Measurements from ENCODE around the gene DCAF11. TPM values are rescaled to one million over a fixed set of nuclear protein-coding genes. Genes with fewer than 3 reads are reported as not detected.

DCAF11 gene
- total and polyA plus RNA-seq, 7 donors = 34.7 to 73.5 (median 66.4) TPM

DNA sequence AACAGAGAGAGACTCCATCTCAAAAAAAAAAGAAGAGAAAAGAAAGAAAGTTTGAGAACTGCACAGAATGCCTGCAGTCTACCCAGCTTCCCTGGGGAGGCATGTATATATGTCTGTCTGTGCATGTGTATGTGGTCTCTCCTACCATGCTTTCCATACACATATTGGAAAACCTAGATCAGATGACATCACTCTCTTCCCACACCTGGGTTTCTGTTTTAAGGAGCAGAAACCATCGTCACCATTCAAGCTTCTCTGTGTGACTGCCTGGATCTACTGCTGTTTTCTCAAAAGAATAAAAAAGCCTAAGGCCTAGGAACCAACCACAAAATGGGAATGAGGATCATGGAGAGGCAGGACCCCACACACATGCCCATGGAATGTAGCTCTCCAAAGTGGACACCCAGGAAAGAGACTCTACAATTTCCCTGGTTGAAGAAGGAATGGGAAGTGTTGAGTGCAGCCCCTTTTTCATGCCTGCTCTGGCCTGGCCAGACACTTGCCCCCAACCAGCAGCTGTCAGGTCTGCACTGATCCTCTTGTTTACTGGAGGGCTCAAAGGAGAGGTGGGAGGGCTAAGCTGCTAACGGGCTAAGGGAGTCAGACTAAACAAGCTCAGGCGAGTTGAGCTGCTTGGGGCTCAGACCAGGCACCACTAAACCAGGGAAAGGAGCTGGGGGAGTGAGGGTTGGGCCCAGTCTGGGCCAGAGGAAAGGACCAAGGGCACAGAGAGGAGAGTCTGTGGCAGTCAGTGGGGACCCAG, 28.2 kb upstream of the DCAF11 start:
- Histone ChIP-seq H3K9me3 (no peaks in the 10 kb centered on the region), H3K4me1 (peaks cover 2% of the 10 kb centered on the region), H3K27ac (no peak overlapping the region), H3K36me3 (ENCODE audit: insufficient read depth in 1 of 2, low read depth in 1 of 2) (no peaks in the 10 kb centered on the region), H3K4me3 (no peak overlapping the region), H3K27me3 (ENCODE audit: insufficient read depth in 3 of 3, low read length in 2 of 3) (no peaks in the 10 kb centered on the region)
- TF ChIP-seq, protein P1, sequence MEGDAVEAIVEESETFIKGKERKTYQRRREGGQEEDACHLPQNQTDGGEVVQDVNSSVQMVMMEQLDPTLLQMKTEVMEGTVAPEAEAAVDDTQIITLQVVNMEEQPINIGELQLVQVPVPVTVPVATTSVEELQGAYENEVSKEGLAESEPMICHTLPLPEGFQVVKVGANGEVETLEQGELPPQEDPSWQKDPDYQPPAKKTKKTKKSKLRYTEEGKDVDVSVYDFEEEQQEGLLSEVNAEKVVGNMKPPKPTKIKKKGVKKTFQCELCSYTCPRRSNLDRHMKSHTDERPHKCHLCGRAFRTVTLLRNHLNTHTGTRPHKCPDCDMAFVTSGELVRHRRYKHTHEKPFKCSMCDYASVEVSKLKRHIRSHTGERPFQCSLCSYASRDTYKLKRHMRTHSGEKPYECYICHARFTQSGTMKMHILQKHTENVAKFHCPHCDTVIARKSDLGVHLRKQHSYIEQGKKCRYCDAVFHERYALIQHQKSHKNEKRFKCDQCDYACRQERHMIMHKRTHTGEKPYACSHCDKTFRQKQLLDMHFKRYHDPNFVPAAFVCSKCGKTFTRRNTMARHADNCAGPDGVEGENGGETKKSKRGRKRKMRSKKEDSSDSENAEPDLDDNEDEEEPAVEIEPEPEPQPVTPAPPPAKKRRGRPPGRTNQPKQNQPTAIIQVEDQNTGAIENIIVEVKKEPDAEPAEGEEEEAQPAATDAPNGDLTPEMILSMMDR (IDR thresholded peaks at IDR 0.05) = no peak
- ATAC-seq (no peak), DNase-seq (no peak)
- 74 to 90% (median 82%) methylated on average over 3 of the region's 3 CpGs for WGBS, 3 donors
- intact Hi-C loops (cut with DNase I) = no loop called here

DNA sequence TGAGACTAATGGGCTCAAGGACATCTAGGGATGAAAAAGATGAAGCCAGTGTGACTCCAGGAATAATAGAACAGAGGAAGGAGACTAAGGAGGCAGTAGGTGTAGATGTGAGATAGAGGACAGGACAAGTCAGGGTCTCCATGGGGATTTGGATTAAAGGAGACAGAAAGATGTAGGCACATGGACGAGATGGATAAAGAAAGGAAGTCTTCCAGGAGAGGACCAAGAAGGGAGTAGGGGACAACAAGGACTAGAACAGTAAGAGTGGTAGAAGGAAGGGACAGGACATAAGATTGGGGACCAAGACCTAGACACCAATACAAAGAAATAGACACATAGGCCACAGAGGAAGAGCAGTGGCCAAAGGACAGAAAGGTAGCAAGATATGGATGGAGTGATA, 27.6 kb upstream of the DCAF11 start:
- 84 to 87% (median 85%) methylated on average over 1 of the region's 1 CpG for WGBS, 3 donors
- TF ChIP-seq, protein P1 (IDR thresholded peaks at IDR 0.05) = no peak
- ATAC-seq (no peak), DNase-seq (no peak)
- intact Hi-C loops (cut with DNase I) = no loop called here
- H3K27ac ChIP-seq = no peak overlapping the region
- no peaks in the 10 kb centered on the region for H3K4me1 ChIP-seq
- no peak overlapping the region for H3K4me3 ChIP-seq
- no peaks in the 10 kb centered on the region for H3K36me3 ChIP-seq (ENCODE audit: insufficient read depth in 1 of 2, low read depth in 1 of 2)
- H3K27me3 ChIP-seq (ENCODE audit: insufficient read depth in 3 of 3, low read length in 2 of 3) = no peaks in the 10 kb centered on the region
- H3K9me3 ChIP-seq = no peaks in the 10 kb centered on the region

DNA sequence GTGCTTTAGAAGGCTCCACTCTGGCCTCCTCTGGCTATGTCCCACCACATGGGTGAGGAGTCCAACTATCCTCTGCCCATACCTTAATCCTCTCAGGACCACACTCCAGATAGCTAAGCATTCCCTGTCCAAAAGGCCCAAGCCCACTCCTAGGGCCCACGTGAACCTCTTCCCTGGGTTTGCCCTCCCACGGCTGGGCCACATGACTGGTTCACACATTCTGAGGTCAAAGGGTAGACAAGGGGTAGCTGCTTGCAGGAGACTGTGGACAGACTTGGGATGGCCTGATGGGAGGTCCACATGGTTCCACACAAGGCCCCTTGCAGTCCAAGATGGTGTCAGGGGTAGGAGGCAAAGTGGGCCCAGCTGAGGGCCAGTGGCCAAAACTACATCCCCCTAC, 26.5 kb upstream of the DCAF11 start:
- TF ChIP-seq, protein P1 (IDR thresholded peaks at IDR 0.05) = no peak
- Histone ChIP-seq H3K4me3 (no peak overlapping the region), H3K9me3 (no peaks in the 10 kb centered on the region), H3K4me1 (no peaks in the 10 kb centered on the region), H3K27me3 (ENCODE audit: insufficient read depth in 3 of 3, low read length in 2 of 3) (no peaks in the 10 kb centered on the region), H3K27ac (no peak overlapping the region), H3K36me3 (ENCODE audit: insufficient read depth in 1 of 2, low read depth in 1 of 2) (no peaks in the 10 kb centered on the region)
- DNase-seq (no peak), ATAC-seq (no peak)
- intact Hi-C loops (cut with DNase I) = no loop called here
- 84 to 90% (median 88%) methylated on average over 2 of the region's 2 CpGs for WGBS, 3 donors

DNA sequence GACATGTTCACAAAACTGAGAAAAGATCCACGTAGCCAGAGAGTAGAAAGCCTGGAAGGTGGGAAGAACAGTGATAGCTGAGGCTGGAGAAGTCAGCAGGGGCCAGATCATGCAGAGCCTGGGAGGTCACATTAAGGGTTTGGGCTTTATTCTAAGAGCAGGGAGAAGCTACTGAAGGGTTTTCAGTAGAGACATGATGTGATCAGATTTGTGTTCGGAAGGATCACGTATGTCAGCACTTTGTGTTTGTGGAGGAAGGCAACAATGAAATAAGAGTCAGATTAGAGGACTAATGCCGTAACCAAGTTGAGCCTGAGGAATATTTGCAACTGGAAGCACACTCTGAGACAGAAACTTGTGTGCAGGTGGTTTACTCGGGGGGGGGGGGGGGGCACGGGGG, 24.7 kb upstream of the DCAF11 start:
- H3K4me1 ChIP-seq = peaks cover 3% of the 10 kb centered on the region
- no peaks in the 10 kb centered on the region for H3K9me3 ChIP-seq
- WGBS, 3 donors = 88 to 92% (median 92%) methylated on average over 4 to 6 of the region's 6 CpGs
- DNase-seq = no peak
- intact Hi-C loops (cut with DNase I) = loop anchor here (1.0 to 10.0 kb wide), 5 partner anchors 31 to 115 kb away; no protein-coding TSS in a partner anchor
- H3K27ac ChIP-seq = no peak overlapping the region
- no peak for ATAC-seq
- TF ChIP-seq, protein P1 (IDR thresholded peaks at IDR 0.05) = no peak
- H3K36me3 ChIP-seq (ENCODE audit: insufficient read depth in 1 of 2, low read depth in 1 of 2) = no peaks in the 10 kb centered on the region
- no peaks in the 10 kb centered on the region for H3K27me3 ChIP-seq (ENCODE audit: insufficient read depth in 3 of 3, low read length in 2 of 3)
- no peak overlapping the region for H3K4me3 ChIP-seq

DNA sequence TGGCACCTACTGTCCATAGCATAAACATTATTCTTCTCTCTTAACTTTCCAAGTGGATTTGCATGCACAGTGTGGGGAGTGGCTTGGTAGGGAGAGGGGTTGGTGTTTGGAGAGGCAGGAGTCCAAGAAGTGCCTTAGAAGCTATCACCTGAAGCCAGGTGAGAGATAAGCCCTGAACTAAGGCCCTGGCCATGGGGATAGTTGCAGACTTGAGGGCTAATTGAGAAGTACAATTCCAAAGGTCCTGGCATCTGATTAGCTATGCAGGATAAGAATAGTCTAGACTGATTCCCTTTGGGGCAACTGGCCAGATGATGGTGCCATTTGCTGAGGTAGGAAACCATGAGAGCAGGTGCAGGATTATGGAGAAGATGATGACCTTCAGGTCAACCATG, 22.5 kb upstream of the DCAF11 start:
- ATAC-seq = no peak
- Histone ChIP-seq H3K4me1 (peaks cover 6% of the 10 kb centered on the region), H3K36me3 (ENCODE audit: insufficient read depth in 1 of 2, low read depth in 1 of 2) (no peaks in the 10 kb centered on the region), H3K27ac (no peak overlapping the region), H3K27me3 (ENCODE audit: insufficient read depth in 3 of 3, low read length in 2 of 3) (no peaks in the 10 kb centered on the region), H3K4me3 (no peak overlapping the region), H3K9me3 (no peaks in the 10 kb centered on the region)
- TF ChIP-seq, protein P1 (IDR thresholded peaks at IDR 0.05) = no peak
- DNase-seq = no peak
- intact Hi-C loops (cut with DNase I) = loop anchor here in 1 of 2 donors (5.0 to 10.0 kb wide), 2 partner anchors 80 to 117 kb away; no protein-coding TSS in a partner anchor
